ENCODE measurements around the gene ZNF580. TPM values are rescaled to one million over a fixed set of nuclear protein-coding genes. Genes with fewer than 3 reads are reported as not detected.

The ZNF580 gene
- total RNA-seq, 1 experiment from 2014 or later: 38.5 TPM

DNA sequence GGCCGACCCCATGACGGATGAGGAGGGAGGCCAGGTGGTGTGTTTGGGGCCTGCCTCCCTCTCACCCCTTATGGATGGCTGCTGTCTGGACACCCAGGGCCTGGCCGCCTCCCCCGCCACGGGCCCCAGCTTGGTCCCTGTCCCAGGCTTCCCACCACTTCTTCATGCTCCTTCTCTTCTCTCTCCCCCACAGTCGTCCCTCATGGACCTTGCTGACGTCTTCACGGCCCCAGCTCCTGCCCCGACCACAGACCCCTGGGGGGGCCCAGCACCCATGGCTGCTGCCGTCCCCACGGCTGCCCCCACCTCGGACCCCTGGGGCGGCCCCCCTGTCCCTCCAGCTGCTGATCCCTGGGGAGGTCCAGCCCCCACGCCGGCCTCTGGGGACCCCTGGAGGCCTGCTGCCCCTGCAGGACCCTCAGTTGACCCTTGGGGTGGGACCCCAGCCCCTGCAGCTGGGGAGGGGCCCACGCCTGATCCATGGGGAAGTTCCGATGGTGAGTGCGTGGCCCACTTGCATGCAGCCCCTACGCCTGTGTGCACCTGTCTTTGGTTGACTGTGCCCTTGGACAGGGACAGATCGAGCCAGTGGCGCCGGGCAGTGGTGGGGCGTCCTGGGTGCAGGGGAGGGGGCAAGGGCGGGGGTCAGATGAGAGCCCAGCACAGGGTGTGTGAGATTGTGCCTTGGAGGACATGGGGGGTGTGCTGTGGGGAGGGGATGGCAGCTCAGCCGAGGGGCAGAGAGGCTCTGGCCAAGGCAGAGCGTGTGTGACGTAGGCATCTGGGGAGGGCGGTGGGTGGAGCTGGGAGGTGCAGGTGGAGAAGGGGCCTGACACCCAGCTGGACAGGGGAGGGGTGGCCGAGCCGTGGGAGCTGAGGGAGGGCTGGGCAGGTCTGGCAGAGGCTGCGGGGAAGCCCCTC is 51.0 kb downstream of the ZNF580 start:
- peaks cover 12% of the 10 kb centered on the region for H3K36me3 ChIP-seq (ENCODE audit: control insufficient read depth, insufficient read depth, low read length)
- ChIA-PET CTCF (interaction anchor here (0.7 kb wide), 1 partner anchor 233 kb away, joined by 4 read pairs; no protein-coding TSS in a partner anchor), POLR2A (no interaction called here)
- H3K27me3 ChIP-seq (replicated peaks; ENCODE audit: control insufficient read depth, insufficient read depth, low read length): no peaks in the 10 kb centered on the region
- H3K4me3 Mint-ChIP-seq (ENCODE audit: unreplicated experiment): no peak overlapping the region
- H3K27ac Mint-ChIP-seq (ENCODE audit: unreplicated experiment): peak overlapping the region; percentile 32
- H3K4me1 ChIP-seq: peaks cover 25% of the 10 kb centered on the region
- DNase-seq: peak in 1 of 2 experiments; percentile 31
- H3K9me3 ChIP-seq: no peaks in the 10 kb centered on the region
- peaks cover 96% of the 10 kb centered on the region for H3K36me3 Mint-ChIP-seq (ENCODE audit: insufficient read depth, unreplicated experiment)
- H3K4me1 Mint-ChIP-seq (ENCODE audit: low read depth, unreplicated experiment): peaks cover 22% of the 10 kb centered on the region
- intact Hi-C loops (cut with micrococcal nuclease; ENCODE audit: unreplicated experiment): no loop called here
- H3K4me3 ChIP-seq (ENCODE audit: low read depth, low read length): no peak overlapping the region
- no peaks in the 10 kb centered on the region for H3K9me3 Mint-ChIP-seq (ENCODE audit: unreplicated experiment)
- no peaks in the 10 kb centered on the region for H3K27me3 Mint-ChIP-seq (ENCODE audit: insufficient read depth, unreplicated experiment)
- no TSS peak for BruUV-seq (replicated peaks)
- TF ChIP-seq CTCF (IDR thresholded peaks at IDR 0.05; ENCODE audit: insufficient read depth in 1 of 2, low read depth in 1 of 2, low read length in 1 of 2, severe bottlenecking in 1 of 2, unreplicated experiment in 1 of 2): no peak

GRCh38 chr19:55692681-55693081 is 51.9 kb downstream of the ZNF580 start:
- DNase-seq: peak in 1 of 2 experiments; percentile 31
- CTCF ChIA-PET: no interaction called here
- Histone ChIP-seq H3K4me1 (peaks cover 16% of the 10 kb centered on the region), H3K27me3 (replicated peaks; ENCODE audit: control insufficient read depth, insufficient read depth, low read length) (no peaks in the 10 kb centered on the region), H3K4me3 (ENCODE audit: low read depth, low read length) (no peak overlapping the region), H3K9me3 (no peaks in the 10 kb centered on the region), H3K36me3 (ENCODE audit: control insufficient read depth, insufficient read depth, low read length) (peaks cover 14% of the 10 kb centered on the region)
- no peaks in the 10 kb centered on the region for H3K27me3 Mint-ChIP-seq (ENCODE audit: insufficient read depth, unreplicated experiment)
- no TSS peak for BruUV-seq (replicated peaks)
- no peaks in the 10 kb centered on the region for H3K9me3 Mint-ChIP-seq (ENCODE audit: unreplicated experiment)
- no peak overlapping the region for H3K27ac Mint-ChIP-seq (ENCODE audit: unreplicated experiment)
- H3K4me3 Mint-ChIP-seq (ENCODE audit: unreplicated experiment): no peak overlapping the region
- POLR2A ChIA-PET: no interaction called here
- no peak for TF ChIP-seq CTCF (IDR thresholded peaks at IDR 0.05; ENCODE audit: insufficient read depth in 1 of 2, low read depth in 1 of 2, low read length in 1 of 2, severe bottlenecking in 1 of 2, unreplicated experiment in 1 of 2)
- peaks cover 97% of the 10 kb centered on the region for H3K36me3 Mint-ChIP-seq (ENCODE audit: insufficient read depth, unreplicated experiment)
- H3K4me1 Mint-ChIP-seq (ENCODE audit: low read depth, unreplicated experiment): peaks cover 14% of the 10 kb centered on the region
- intact Hi-C loops (cut with micrococcal nuclease; ENCODE audit: unreplicated experiment): no loop called here

Other genes with a start within 250 kb of the ZNF580 start
- 279 and 293 TPM in 2 replicates for gene UBE2S, start 233.2 kb upstream of the ZNF580 start, total RNA-seq (2022)
- gene SHISA7, start 197.7 kb upstream of the ZNF580 start, total RNA-seq (2022): not detected in 2 replicates
- gene ISOC2, start 179.4 kb upstream of the ZNF580 start, total RNA-seq (2022): 40.6 and 49.6 TPM in 2 replicates
- gene C19orf85, start 176.3 kb upstream of the ZNF580 start, total RNA-seq (2022): not detected in 2 replicates
- 12.3 and 13.9 TPM in 2 replicates for gene ZNF628, start 164.4 kb upstream of the ZNF580 start, total RNA-seq (2022)
- gene NAT14, start 155.8 kb upstream of the ZNF580 start, total RNA-seq (2022): 40.9 and 45.2 TPM in 2 replicates
- 0.58 and 0.86 TPM in 2 replicates for gene SSC5D, start 152.6 kb upstream of the ZNF580 start, total RNA-seq (2022)
- gene SBK2, start 103.9 kb upstream of the ZNF580 start, total RNA-seq (2022): not detected in 2 replicates
- gene SBK3, start 95.5 kb upstream of the ZNF580 start, total RNA-seq (2022): 2.3 and 2.4 TPM in 2 replicates
- gene ZNF579, start 60.2 kb upstream of the ZNF580 start, total RNA-seq (2022): 26.5 and 30.4 TPM in 2 replicates
- gene FIZ1, start 41.5 kb upstream of the ZNF580 start, total RNA-seq (2022): 27.2 and 27.7 TPM in 2 replicates
- gene ZNF524, start 40.7 kb upstream of the ZNF580 start, total RNA-seq (2022): 10.8 and 11.1 TPM in 2 replicates
- gene ZNF865, start 35.4 kb upstream of the ZNF580 start, total RNA-seq (2022): 13.2 and 14.5 TPM in 2 replicates
- gene ZNF784, start 16.4 kb upstream of the ZNF580 start, total RNA-seq (2022): 8.5 and 10.2 TPM in 2 replicates
- 46.2 and 47.4 TPM in 2 replicates for gene ZNF581, start 2.6 kb downstream of the ZNF580 start, total RNA-seq (2022)
- gene CCDC106, start 7.2 kb downstream of the ZNF580 start, total RNA-seq (2022): 17.4 and 17.6 TPM in 2 replicates
- gene U2AF2, start 14.0 kb downstream of the ZNF580 start, total RNA-seq (2022): 289 TPM in 2 replicates
- 197 and 201 TPM in 2 replicates for gene EPN1, start 34.2 kb downstream of the ZNF580 start, total RNA-seq (2022)
- not detected in 2 replicates for gene NLRP9, start 97.4 kb downstream of the ZNF580 start, total RNA-seq (2022)
- not detected in 2 replicates for gene RFPL4A, start 118.1 kb downstream of the ZNF580 start, total RNA-seq (2022)
- not detected in 2 replicates for gene RFPL4AL1, start 128.1 kb downstream of the ZNF580 start, total RNA-seq (2022)
- 0.26 and 0.43 TPM in 2 replicates for gene NLRP11, start 191.0 kb downstream of the ZNF580 start, total RNA-seq (2022)
- gene NLRP4, start 195.5 kb downstream of the ZNF580 start, total RNA-seq (2022): not detected in 2 replicates

All from Caco-2 (cell line).